H1 (cell line): ENCODE results near the gene SLC16A9. TPM values are rescaled to one million over a fixed set of nuclear protein-coding genes. Genes with fewer than 3 reads are reported as not detected.

ENCODE experiments used
- CTCF ChIA-PET: fragments of 300-600 bp; sonication (Branson Sonifier 250); formaldehyde crosslinking; loops from one replicate; lab custom pipeline; 2021; ENCODE audit not compliant: partially characterized antibody; lab: Charles Lee
- POLR2A ChIA-PET: fragments of 300-600 bp; sonication (Branson Sonifier 250); formaldehyde crosslinking; loops from one replicate; lab custom pipeline; 2021; ENCODE audit warnings: inconsistent platforms; ENCODE audit not compliant: partially characterized antibody; lab: Charles Lee
- DNase-seq, 2 experiments: peaks; one replicate each; pipeline versions ENCODE4 v3.0.0 to v3.0.0-alpha.2; 2010 to 2022; ENCODE audit warnings: low spot score in 2 of 2, low read depth in 1 of 2, mixed read lengths in 1 of 2
- FAIRE-seq: peaks from 2 replicates; lab custom pipeline; 2011; peaks lifted over from hg19 to GRCh38; lab: Jason Lieb, UNC
- H2AFZ ChIP-seq: 2 replicates; pipeline ENCODE4 v1.8.1; 2012; ENCODE audit warnings: low read length, inconsistent platforms
- H2AK5ac ChIP-seq: 2 replicates; pipeline ENCODE4 v1.6.1; 2013; ENCODE audit warnings: low read depth, low read length
- H2BK120ac ChIP-seq: replicated peaks from 2 replicates; pipeline ENCODE3; 2013; ENCODE audit warnings: low read depth, low read length, inconsistent platforms
- H2BK12ac ChIP-seq: 2 replicates; pipeline ENCODE4 v1.6.1; 2013; ENCODE audit warnings: low read depth, low read length
- H2BK15ac ChIP-seq: 2 replicates; pipeline ENCODE4 v1.6.1; 2013; ENCODE audit warnings: low read length
- H2BK20ac ChIP-seq: 2 replicates; pipeline ENCODE4 v1.6.1; 2013; ENCODE audit warnings: low read length
- H2BK5ac ChIP-seq: 2 replicates; pipeline ENCODE4 v1.6.1; 2013; ENCODE audit warnings: low read depth, low read length
- H3K14ac ChIP-seq: 2 replicates; pipeline ENCODE4 v1.6.1; 2013; ENCODE audit warnings: inconsistent platforms; ENCODE audit not compliant: insufficient read length
- H3K18ac ChIP-seq: 2 replicates; pipeline ENCODE4 v1.6.1; 2013; ENCODE audit warnings: low read length; ENCODE audit errors: extremely low read depth
- H3K23ac ChIP-seq: 2 replicates; pipeline ENCODE4 v1.6.1; 2013; ENCODE audit warnings: inconsistent platforms; ENCODE audit not compliant: insufficient read length
- H3K23me2 ChIP-seq: 2 replicates; pipeline ENCODE4 v1.6.1; 2013; ENCODE audit warnings: low read depth, low read length
- H3K27ac ChIP-seq: 2 replicates; pipeline ENCODE4 v1.6.1; 2011; ENCODE audit warnings: low read depth, low read length, inconsistent platforms
- H3K27me3 ChIP-seq, 4 experiments: replicated peaks in 1 of 4; 1 replicate in 1 of 4; 2 replicates in 3 of 4; pipeline versions ENCODE4 v1.6.1 to v1.8.1; 2011 to 2013; ENCODE audit warnings: low read length in 3 of 4, mild to moderate bottlenecking in 3 of 4, inconsistent platforms in 2 of 4, mixed read lengths in 2 of 4, moderate library complexity in 1 of 4; ENCODE audit not compliant: control insufficient read depth in 3 of 4, insufficient read depth in 3 of 4; ENCODE audit errors: extremely low read depth in 1 of 4
- H3K36me3 ChIP-seq, 4 experiments: 2 replicates each; pipeline versions ENCODE4 v1.6.1 to v1.8.1; 2011 to 2013; ENCODE audit warnings: mild to moderate bottlenecking in 4 of 4, low read length in 3 of 4, moderate library complexity in 2 of 4, control low read depth in 1 of 4, inconsistent platforms in 1 of 4; ENCODE audit not compliant: insufficient read depth in 4 of 4, control insufficient read depth in 2 of 4
- H3K4ac ChIP-seq: replicated peaks from 2 replicates; pipeline ENCODE3; 2013; ENCODE audit warnings: low read length, low read depth, mixed read lengths, inconsistent platforms; ENCODE audit not compliant: insufficient read length
- H3K4me1 ChIP-seq, 4 experiments: replicated peaks in 1 of 4; 1 replicate in 1 of 4; 2 replicates in 3 of 4; pipeline versions ENCODE4 v1.6.1 to v1.8.1; 2011 to 2013; ENCODE audit warnings: low read length in 3 of 4, inconsistent platforms in 2 of 4, mixed read lengths in 1 of 4; ENCODE audit not compliant: insufficient read depth in 4 of 4, control insufficient read depth in 3 of 4
- H3K4me2 ChIP-seq, 2 experiments: 2 replicates each; pipeline versions ENCODE4 v1.6.1 to v1.8.1; 2011 to 2013; ENCODE audit warnings: low read depth in 2 of 2, low read length in 2 of 2, control low read depth in 1 of 2, inconsistent platforms in 1 of 2, mild to moderate bottlenecking in 1 of 2; ENCODE audit not compliant: insufficient read depth in 1 of 2
- H3K4me3 ChIP-seq, 4 experiments: fragments of 200-600, 300-600 bp in 1 of 4; sonication (generic), shearing (Covaris generic), sonication (Bioruptor Twin) in 1 of 4; 2 replicates each; pipeline versions ENCODE4 v1.5.1 to v1.8.1; 2011 to 2016; ENCODE audit warnings: low read length in 4 of 4, low read depth in 3 of 4, control low read depth in 2 of 4, inconsistent platforms in 2 of 4, mild to moderate bottlenecking in 2 of 4, mixed read lengths in 1 of 4, moderate library complexity in 1 of 4; ENCODE audit not compliant: insufficient read depth in 2 of 4; ENCODE audit errors: extremely low read depth in 1 of 4
- H3K56ac ChIP-seq: replicated peaks from 2 replicates; pipeline ENCODE3; 2013; ENCODE audit warnings: low read depth, mild to moderate bottlenecking, mixed read lengths, low read length, inconsistent platforms; ENCODE audit not compliant: insufficient read length
- H3K79me1 ChIP-seq: 2 replicates; pipeline ENCODE4 v1.6.1; 2013; ENCODE audit warnings: low read depth, low read length, control low read depth
- H3K79me2 ChIP-seq, 2 experiments: 2 replicates each; pipeline versions ENCODE4 v1.6.1 to v1.8.1; 2012 to 2013; ENCODE audit warnings: low read length in 2 of 2, mild to moderate bottlenecking in 2 of 2, inconsistent platforms in 1 of 2; ENCODE audit not compliant: insufficient read depth in 2 of 2, control insufficient read depth in 1 of 2
- H3K9ac ChIP-seq, 4 experiments: replicated peaks in 1 of 4; 1 replicate in 1 of 4; 2 replicates in 3 of 4; pipeline versions ENCODE4 v1.6.1 to v1.8.1; 2011 to 2013; ENCODE audit warnings: low read depth in 3 of 4, low read length in 3 of 4, control low read depth in 2 of 4, mild to moderate bottlenecking in 2 of 4, moderate library complexity in 2 of 4, inconsistent platforms in 1 of 4; ENCODE audit errors: extremely low read depth in 1 of 4
- H3K9me3 ChIP-seq, 2 experiments: 2 replicates each; pipeline versions ENCODE4 v1.6.1 to v1.8.1; 2012 to 2013; ENCODE audit warnings: mild to moderate bottlenecking in 2 of 2, moderate library complexity in 2 of 2, control low read depth in 1 of 2, inconsistent platforms in 1 of 2, low read depth in 1 of 2, low read length in 1 of 2, mixed read lengths in 1 of 2; ENCODE audit not compliant: insufficient read depth in 2 of 2
- H4K20me1 ChIP-seq, 2 experiments: replicated peaks in 1 of 2; 2 replicates each; pipeline versions ENCODE3 to v1.8.1; 2011 to 2013; ENCODE audit warnings: inconsistent platforms in 2 of 2, low read length in 2 of 2, mild to moderate bottlenecking in 1 of 2; ENCODE audit not compliant: insufficient read depth in 2 of 2, control insufficient read depth in 1 of 2
- H4K5ac ChIP-seq: 2 replicates; pipeline ENCODE4 v1.6.1; 2013; ENCODE audit warnings: low read length, low read depth, mixed read lengths, inconsistent platforms; ENCODE audit not compliant: insufficient read length
- H4K8ac ChIP-seq: 2 replicates; pipeline ENCODE4 v1.8.0; 2013; ENCODE audit warnings: mild to moderate bottlenecking, moderate library complexity, low read length, inconsistent platforms; ENCODE audit not compliant: insufficient read depth; ENCODE audit errors: extremely low read depth
- H4K91ac ChIP-seq: replicated peaks from 2 replicates; pipeline ENCODE3; 2013; ENCODE audit warnings: low read length, mixed read lengths, inconsistent platforms; ENCODE audit not compliant: insufficient read length
- CBX8 ChIP-seq: fragments of 300-800, 300-1000 bp; sonication (generic); IDR thresholded peaks from 2 replicates; pipeline ENCODE4 v1.7.1; 2016; ENCODE audit warnings: low read depth, low read length, borderline replicate concordance
- CHD2 ChIP-seq: IDR thresholded peaks from 2 replicates; pipeline ENCODE4 v1.6.1; 2012; ENCODE audit warnings: low read length, improper control_type of control experiment
- EGR1 ChIP-seq: IDR thresholded peaks from 2 replicates; pipeline ENCODE4 v1.6.1; 2011; ENCODE audit warnings: low read depth, low read length, borderline replicate concordance
- RFX5 ChIP-seq: IDR thresholded peaks from 2 replicates; pipeline ENCODE4 v1.6.1; 2011; ENCODE audit warnings: low read depth, low read length, improper control_type of control experiment, borderline replicate concordance
- WGBS, 2 experiments: shearing (Covaris generic) in 1 of 2; methylation state at CpG; one replicate each; pipeline versions ENCODE4 v1.1.6 to v1.1.7; 2013 to 2015; ENCODE audit warnings: low lambda C conversion rate in 2 of 2, mixed read lengths in 2 of 2, inconsistent platforms in 1 of 2, low coverage in 1 of 2, missing lambda C conversion rate in 1 of 2; ENCODE audit not compliant: insufficient replicate concordance in 2 of 2, insufficient coverage in 1 of 2, insufficient read length in 1 of 2; ENCODE audit errors: extremely low coverage in 1 of 2, missing lambda C conversion rate in 1 of 2; 5-methylcytosine and 5-hydroxymethylcytosine counted together
- polyA plus RNA-seq, 7 experiments: library from polyadenylated mRNA; depleted of rRNA in 3 of 7; stranded (reverse) in 5 of 7; unstranded in 2 of 7; fragments of >200 nt in 5 of 7; fragments of 200-250 nt in 2 of 7; gene quantifications; 1 replicate in 5 of 7; 2 replicates in 1 of 7; 4 replicates in 1 of 7; pipeline versions ENCODE4 v1.2.1 to v1.2.3, GENCODE V29; 2011 to 2013; ENCODE audit warnings: missing spikeins in 2 of 7, mixed read lengths in 2 of 7
- total RNA-seq: library from RNA; stranded (reverse); fragmentation: NEBNext Ultra II Directional; extraction: Animal tissue kit (Norgen Biotek cat#: 25700); gene quantifications from 2 replicates; pipeline ENCODE4 v1.2.1, GENCODE V29; 2021
- TF ChIP-seq, protein P1 (sequence below): IDR thresholded peaks from 2 replicates; pipeline ENCODE4 v1.6.1; 2011; ENCODE audit warnings: low read length, improper control_type of control experiment

SLC16A9 gene
- total and polyA plus RNA-seq, 2 of the 8 experiments (the other 6 are each of a cell fraction or from before 2014, with no cell fraction given), result 11.2 to 20.5 TPM

DNA sequence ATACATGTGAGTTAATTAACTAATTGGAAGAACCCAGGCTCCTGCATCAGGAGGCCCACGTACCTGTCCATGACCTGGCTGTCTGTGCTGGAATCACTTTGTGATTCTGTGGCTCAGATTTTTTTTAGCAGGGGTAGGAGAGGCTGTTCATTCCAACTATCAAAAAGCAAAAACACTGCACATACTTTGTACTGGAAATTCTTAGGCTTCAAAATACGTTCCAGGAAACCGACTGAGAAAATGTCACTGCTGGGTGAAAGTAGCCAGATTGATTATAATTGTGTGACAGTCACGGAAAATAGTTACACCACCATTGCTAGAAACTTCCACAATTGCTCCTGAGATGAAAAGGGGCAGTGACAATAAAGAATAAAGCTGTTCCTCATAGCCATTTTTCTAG, 91.0 kb downstream of the SLC16A9 start:
- H2BK5ac ChIP-seq, result no peak overlapping the region
- no peak overlapping the region for H2BK15ac ChIP-seq
- no peak overlapping the region for H2AFZ ChIP-seq
- H3K23me2 ChIP-seq, result no peaks in the 10 kb centered on the region
- no peaks in the 10 kb centered on the region for H3K9me3 ChIP-seq
- H4K91ac ChIP-seq, result no peak overlapping the region
- no peak overlapping the region for H2BK20ac ChIP-seq
- TF ChIP-seq RFX5 (no peak), CHD2 (no peak), EGR1 (no peak), CBX8 (no peak)
- TF ChIP-seq, protein P1, sequence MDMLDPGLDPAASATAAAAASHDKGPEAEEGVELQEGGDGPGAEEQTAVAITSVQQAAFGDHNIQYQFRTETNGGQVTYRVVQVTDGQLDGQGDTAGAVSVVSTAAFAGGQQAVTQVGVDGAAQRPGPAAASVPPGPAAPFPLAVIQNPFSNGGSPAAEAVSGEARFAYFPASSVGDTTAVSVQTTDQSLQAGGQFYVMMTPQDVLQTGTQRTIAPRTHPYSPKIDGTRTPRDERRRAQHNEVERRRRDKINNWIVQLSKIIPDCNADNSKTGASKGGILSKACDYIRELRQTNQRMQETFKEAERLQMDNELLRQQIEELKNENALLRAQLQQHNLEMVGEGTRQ, result no peak
- H3K23ac ChIP-seq, result no peak overlapping the region
- 93% methylated on average over 4 of the region's 4 CpGs; no CpG with 5 or more reads in 1 of the 2 experiments for WGBS, 2 experiments
- H2BK12ac ChIP-seq, result no peak overlapping the region
- DNase-seq, result no peak
- no peak overlapping the region for H4K5ac ChIP-seq
- no peak overlapping the region for H3K27ac ChIP-seq
- no peak overlapping the region for H3K4me3 ChIP-seq
- no peak overlapping the region for H3K4ac ChIP-seq
- no peak overlapping the region for H2AK5ac ChIP-seq
- ChIA-PET CTCF (interaction anchor here (1.0 to 5.0 kb wide), 2 partner anchors 31 to 378 kb away, joined by 3 to 26 read pairs; no protein-coding TSS in a partner anchor), POLR2A (no interaction called here)
- no peaks in the 10 kb centered on the region for H3K79me2 ChIP-seq
- no peak overlapping the region for H3K4me2 ChIP-seq
- no peak overlapping the region for H3K56ac ChIP-seq
- H3K4me1 ChIP-seq, result no peaks in the 10 kb centered on the region
- no peak overlapping the region for H2BK120ac ChIP-seq
- H3K36me3 ChIP-seq, result no peaks in the 10 kb centered on the region
- no peaks in the 10 kb centered on the region for H3K27me3 ChIP-seq
- H4K8ac ChIP-seq, result no peak overlapping the region
- no peak overlapping the region for H3K18ac ChIP-seq
- FAIRE-seq, result no peak
- H3K79me1 ChIP-seq, result no peaks in the 10 kb centered on the region
- no peak overlapping the region for H3K14ac ChIP-seq
- H3K9ac ChIP-seq, result no peak overlapping the region
- H4K20me1 ChIP-seq, result no peaks in the 10 kb centered on the region
